OCI-LY7 (cell line): ENCODE data around the gene MYO7A. TPM values are rescaled to one million over a fixed set of nuclear protein-coding genes. Genes with fewer than 3 reads are reported as not detected.

Experiments
- BruUV-seq: library from RNA; stranded (reverse); fragments of 400-500 nt; replicated peaks from 2 replicates; lab custom pipeline; 2021; lab: Mats Ljungman, UMichigan
- CTCF ChIA-PET: fragments of 300-600 bp; sonication (Branson Sonifier 250); formaldehyde crosslinking; loops from one replicate; lab custom pipeline; 2022; ENCODE audit warnings: antibody characterized with exemption; ENCODE audit not compliant: unreplicated experiment; lab: Charles Lee
- POLR2A ChIA-PET: fragments of 300-600 bp; sonication (Branson Sonifier 250); formaldehyde crosslinking; loops from one replicate; lab custom pipeline; 2022; ENCODE audit warnings: antibody characterized with exemption; lab: Charles Lee
- DNase-seq: peaks from one replicate; pipeline ENCODE4 v3.0.0-alpha.2; 2015; ENCODE audit warnings: low spot score
- H2AFZ ChIP-seq: fragments of 200-600 bp; sonication (generic), shearing (Covaris generic); 2 replicates; pipeline ENCODE4 v1.6.1; 2014; ENCODE audit warnings: mild to moderate bottlenecking, antibody characterized with exemption, low read length, moderate library complexity
- H3K27ac ChIP-seq: fragments of 200-600 bp; sonication (generic); 2 replicates; pipeline ENCODE4 v1.5.1; 2014; ENCODE audit warnings: mixed run types, low read depth, mild to moderate bottlenecking, moderate library complexity, low read length, inconsistent platforms; ENCODE audit not compliant: poor library complexity, severe bottlenecking
- H3K36me3 ChIP-seq: fragments of 200-600 bp; sonication (generic); 2 replicates; pipeline ENCODE4 v1.6.1; 2014; ENCODE audit warnings: mild to moderate bottlenecking, antibody characterized with exemption, low read length, moderate library complexity, mixed read lengths; ENCODE audit not compliant: insufficient read depth
- H3K4me1 ChIP-seq: fragments of 200-600 bp; sonication (generic); 2 replicates; pipeline ENCODE4 v1.5.1; 2014; ENCODE audit warnings: mild to moderate bottlenecking, low read length; ENCODE audit not compliant: insufficient read depth, poor library complexity, severe bottlenecking
- H3K4me2 ChIP-seq: fragments of 200-600 bp; sonication (generic); 2 replicates; pipeline ENCODE4 v1.6.1; 2014; ENCODE audit warnings: mild to moderate bottlenecking, low read length
- H3K4me3 ChIP-seq: fragments of 200-600 bp; sonication (generic); 2 replicates; pipeline ENCODE4 v1.5.1; 2014; ENCODE audit warnings: mild to moderate bottlenecking, low read depth, low read length; ENCODE audit not compliant: poor library complexity, severe bottlenecking
- H3K79me2 ChIP-seq: fragments of 200-600 bp; sonication (generic); 2 replicates; pipeline ENCODE4 v1.6.1; 2016; ENCODE audit warnings: low read depth, mild to moderate bottlenecking, low read length, moderate library complexity, mixed read lengths; ENCODE audit not compliant: insufficient read depth
- H3K9me2 ChIP-seq: fragments of 200-600 bp; sonication (generic); 2 replicates; pipeline ENCODE4 v1.6.1; 2016; ENCODE audit warnings: mild to moderate bottlenecking, low read length, mixed read lengths; ENCODE audit not compliant: insufficient read depth
- H3K9me3 ChIP-seq: fragments of 200-600 bp; sonication (generic); 2 replicates; pipeline ENCODE4 v1.6.1; 2014; ENCODE audit warnings: mild to moderate bottlenecking, mixed run types, low read length, mixed read lengths
- H4K20me1 ChIP-seq: fragments of 200-600 bp; sonication (generic); 2 replicates; pipeline ENCODE4 v1.6.1; 2014; ENCODE audit warnings: mild to moderate bottlenecking, antibody characterized with exemption, low read length, moderate library complexity, mixed read lengths; ENCODE audit not compliant: insufficient read depth
- EZH2phosphoT487 ChIP-seq: fragments of 200-600 bp; sonication (generic); IDR thresholded peaks from 2 replicates; pipeline ENCODE4 v1.6.1; 2018; ENCODE audit warnings: low read depth, borderline replicate concordance, mild to moderate bottlenecking, mixed run types, antibody characterized with exemption, low read length, moderate library complexity, mixed read lengths
- intact Hi-C: fragments of 100-400 bp; cut with micrococcal nuclease; formaldehyde crosslinking; loops from one replicate; pipeline ENCODE4 v1.10.0; 2022; ENCODE audit not compliant: unreplicated experiment
- total RNA-seq, 2 experiments: library from RNA; depleted of rRNA in 1 of 2; stranded (reverse); fragments of >200 nt in 1 of 2; shearing (Covaris generic) in 1 of 2; gene quantifications; 2 replicates each; pipeline ENCODE4 v1.2.3, GENCODE V29; 2014 to 2022
- TF ChIP-seq, protein P1 (sequence below): fragments of 200-600 bp; sonication (generic); conservative IDR thresholded peaks from 2 replicates; pipeline ENCODE4 v1.5.1; 2014; ENCODE audit warnings: mild to moderate bottlenecking, antibody characterized with exemption, low read length, moderate library complexity, mixed read lengths

MYO7A gene
- total RNA-seq, 2 experiments from 2014 or later = not detected

GRCh38 chr11:77174559-77174958, 46.5 kb downstream of the MYO7A start:
- CTCF ChIA-PET = no interaction called here
- Histone ChIP-seq H2AFZ (no peak overlapping the region), H3K4me3 (no peak overlapping the region), H3K4me1 (peaks cover 6% of the 10 kb centered on the region), H4K20me1 (no peaks in the 10 kb centered on the region), H3K79me2 (no peaks in the 10 kb centered on the region), H3K4me2 (no peak overlapping the region), H3K36me3 (no peaks in the 10 kb centered on the region), H3K9me3 (no peaks in the 10 kb centered on the region), H3K9me2 (no peaks in the 10 kb centered on the region), H3K27ac (no peak overlapping the region)
- no peak for DNase-seq
- POLR2A ChIA-PET = no interaction called here
- TF ChIP-seq EZH2phosphoT487 = no peak
- TF ChIP-seq, protein P1, sequence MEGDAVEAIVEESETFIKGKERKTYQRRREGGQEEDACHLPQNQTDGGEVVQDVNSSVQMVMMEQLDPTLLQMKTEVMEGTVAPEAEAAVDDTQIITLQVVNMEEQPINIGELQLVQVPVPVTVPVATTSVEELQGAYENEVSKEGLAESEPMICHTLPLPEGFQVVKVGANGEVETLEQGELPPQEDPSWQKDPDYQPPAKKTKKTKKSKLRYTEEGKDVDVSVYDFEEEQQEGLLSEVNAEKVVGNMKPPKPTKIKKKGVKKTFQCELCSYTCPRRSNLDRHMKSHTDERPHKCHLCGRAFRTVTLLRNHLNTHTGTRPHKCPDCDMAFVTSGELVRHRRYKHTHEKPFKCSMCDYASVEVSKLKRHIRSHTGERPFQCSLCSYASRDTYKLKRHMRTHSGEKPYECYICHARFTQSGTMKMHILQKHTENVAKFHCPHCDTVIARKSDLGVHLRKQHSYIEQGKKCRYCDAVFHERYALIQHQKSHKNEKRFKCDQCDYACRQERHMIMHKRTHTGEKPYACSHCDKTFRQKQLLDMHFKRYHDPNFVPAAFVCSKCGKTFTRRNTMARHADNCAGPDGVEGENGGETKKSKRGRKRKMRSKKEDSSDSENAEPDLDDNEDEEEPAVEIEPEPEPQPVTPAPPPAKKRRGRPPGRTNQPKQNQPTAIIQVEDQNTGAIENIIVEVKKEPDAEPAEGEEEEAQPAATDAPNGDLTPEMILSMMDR = no peak
- intact Hi-C loops = no loop called here
- BruUV-seq = no TSS peak

DNA sequence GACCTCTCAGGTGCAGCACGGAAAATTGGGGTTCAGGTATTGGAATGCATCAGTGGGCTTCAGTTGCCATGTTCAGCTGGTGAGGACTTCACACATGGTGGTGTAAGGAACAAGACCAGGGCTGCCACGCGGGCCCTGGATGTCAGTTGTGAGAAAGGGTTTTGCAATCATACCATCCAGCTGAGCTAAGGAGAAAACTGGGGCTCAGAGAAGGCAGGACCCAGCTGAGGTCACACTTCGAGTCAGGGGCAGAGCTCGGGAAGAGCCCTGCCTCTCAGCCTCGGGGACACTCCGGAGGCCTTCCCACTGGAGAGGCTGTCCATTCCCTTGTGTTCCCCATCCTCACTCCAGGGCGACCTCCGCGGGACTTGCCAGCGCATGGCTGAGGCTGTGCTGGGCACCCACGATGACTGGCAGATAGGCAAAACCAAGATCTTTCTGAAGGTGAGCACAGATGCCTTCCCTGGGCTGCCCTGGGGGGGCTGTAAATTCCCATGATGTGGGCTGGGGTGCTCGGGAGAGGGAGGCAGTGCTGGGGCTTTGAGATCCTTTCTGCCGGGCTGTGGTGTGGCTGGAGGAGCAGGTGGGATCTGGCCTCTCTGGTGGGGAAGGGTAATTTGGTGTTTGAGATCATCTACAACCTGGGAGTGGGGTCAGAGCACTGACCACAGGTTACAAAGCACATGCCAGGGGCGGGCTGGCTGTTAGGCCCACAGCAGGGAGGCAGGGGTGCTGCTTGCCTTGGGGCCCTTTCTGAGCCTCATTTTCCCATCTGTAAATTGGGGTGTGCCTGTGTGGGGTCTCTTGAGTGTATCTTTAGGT, 47.2 kb downstream of the MYO7A start:
- H3K4me3 ChIP-seq = no peak overlapping the region
- no TSS peak for BruUV-seq
- H3K9me3 ChIP-seq = no peaks in the 10 kb centered on the region
- intact Hi-C loops = no loop called here
- no peak overlapping the region for H3K4me2 ChIP-seq
- H3K36me3 ChIP-seq = no peaks in the 10 kb centered on the region
- H2AFZ ChIP-seq = no peak overlapping the region
- H3K79me2 ChIP-seq = no peaks in the 10 kb centered on the region
- CTCF ChIA-PET = no interaction called here
- H4K20me1 ChIP-seq = no peaks in the 10 kb centered on the region
- POLR2A ChIA-PET = no interaction called here
- DNase-seq = no peak
- TF ChIP-seq EZH2phosphoT487 = no peak
- TF ChIP-seq, protein P1 = no peak
- peaks cover 6% of the 10 kb centered on the region for H3K4me1 ChIP-seq
- no peaks in the 10 kb centered on the region for H3K9me2 ChIP-seq
- no peak overlapping the region for H3K27ac ChIP-seq

DNA sequence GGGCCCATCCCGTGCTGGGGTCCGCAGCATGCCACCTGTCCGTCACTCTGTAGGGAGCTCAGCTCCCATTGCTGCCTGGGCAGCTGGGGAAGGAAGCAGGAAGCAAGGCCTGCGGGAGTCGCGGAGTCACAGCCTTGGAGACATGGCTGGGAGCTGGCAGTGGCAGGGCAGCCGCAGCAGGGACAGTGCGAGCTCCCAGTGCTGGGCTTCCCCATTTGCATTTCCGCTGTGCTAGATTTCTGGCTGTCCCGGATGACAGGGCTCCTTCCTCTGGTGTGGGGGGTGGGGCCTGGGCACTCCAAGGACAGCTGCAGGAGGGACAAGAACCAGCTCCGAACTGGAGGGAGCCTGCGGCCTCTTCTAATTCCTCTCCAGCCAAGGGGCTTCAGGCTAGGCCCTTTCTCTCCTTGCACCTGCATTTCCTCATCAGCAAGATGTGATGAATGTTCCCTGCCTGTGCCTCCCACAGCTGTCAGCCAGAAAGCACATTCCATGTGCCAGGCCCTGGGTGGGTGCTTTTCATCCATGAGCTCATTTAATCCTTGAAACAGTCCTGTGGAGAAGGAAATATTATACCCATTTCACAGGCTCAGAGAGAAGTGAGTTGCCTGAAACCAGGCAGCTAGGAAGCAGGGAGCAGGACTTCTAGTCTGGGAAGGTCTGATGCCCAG, 48.0 kb downstream of the MYO7A start:
- ChIA-PET CTCF (no interaction called here), POLR2A (no interaction called here)
- no peaks in the 10 kb centered on the region for H4K20me1 ChIP-seq
- no peaks in the 10 kb centered on the region for H3K9me2 ChIP-seq
- H3K4me3 ChIP-seq = no peak overlapping the region
- no peak for TF ChIP-seq EZH2phosphoT487
- TF ChIP-seq, protein P1 = no peak
- peaks cover 6% of the 10 kb centered on the region for H3K4me1 ChIP-seq
- no peaks in the 10 kb centered on the region for H3K79me2 ChIP-seq
- no peak overlapping the region for H2AFZ ChIP-seq
- intact Hi-C loops = no loop called here
- no TSS peak for BruUV-seq
- H3K27ac ChIP-seq = no peak overlapping the region
- no peak for DNase-seq
- no peaks in the 10 kb centered on the region for H3K36me3 ChIP-seq
- no peak overlapping the region for H3K4me2 ChIP-seq
- H3K9me3 ChIP-seq = no peaks in the 10 kb centered on the region
